HL-60/S4 treated with phorbol 12-myristate 13-acetate at 8.2 ng/mL for 4 days and 3 days (cell line): ENCODE measurements around the gene ANKRD61.
"Not testable (repeated sequence)": the region's sequence is repeated elsewhere in the genome, so short reads cannot be mapped to it uniquely, and the experiment has no call there.

Experiments
- in situ Hi-C: fragments of 300-500 bp; cut with MboI; formaldehyde crosslinking; loops from 2 replicates; pipeline ENCODE4 v1.15.0; 2022; ENCODE audit warnings: low sequenced_read_pairs

The ANKRD61 gene

DNA sequence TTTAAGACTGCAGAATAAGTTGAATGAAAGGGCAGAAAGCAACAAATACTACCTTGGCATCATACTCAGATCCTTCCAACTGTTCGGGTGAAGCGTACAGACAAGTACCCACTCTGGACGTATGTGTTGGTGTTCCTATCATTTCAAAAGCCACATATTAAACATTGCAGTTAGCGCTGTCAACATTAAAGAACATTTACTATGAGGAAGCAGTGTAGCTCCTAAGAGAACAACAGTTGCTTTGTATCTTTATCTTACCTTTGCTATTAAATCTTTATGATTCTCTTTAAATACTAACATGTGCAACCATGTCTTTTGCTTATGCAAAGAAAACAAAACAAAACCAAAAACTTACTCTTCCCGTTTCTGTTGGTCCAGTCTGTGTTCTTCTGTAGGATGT is 2.6 kb upstream of the ANKRD61 start:
- in situ Hi-C loops: no loop called here

DNA sequence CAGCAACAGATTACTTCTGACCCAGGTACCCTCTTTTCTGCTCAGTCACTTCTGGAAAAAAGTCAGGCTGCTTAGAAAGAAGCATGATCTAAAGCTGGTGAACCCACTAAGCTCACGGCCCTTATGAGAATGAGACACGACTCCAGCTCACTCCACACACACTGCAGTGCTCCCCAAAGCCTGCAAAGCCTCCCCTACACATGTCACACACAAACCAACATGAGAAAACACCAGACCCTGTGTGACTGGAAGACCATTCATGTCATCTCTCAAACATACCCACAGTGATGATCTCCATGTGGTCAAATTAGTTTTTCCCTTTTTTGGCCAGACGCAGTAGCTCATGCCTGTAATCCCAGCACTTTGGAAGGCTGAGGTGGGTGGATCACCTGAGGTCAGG is 391 bp downstream of the ANKRD61 start:
- in situ Hi-C loops: no loop called here

DNA sequence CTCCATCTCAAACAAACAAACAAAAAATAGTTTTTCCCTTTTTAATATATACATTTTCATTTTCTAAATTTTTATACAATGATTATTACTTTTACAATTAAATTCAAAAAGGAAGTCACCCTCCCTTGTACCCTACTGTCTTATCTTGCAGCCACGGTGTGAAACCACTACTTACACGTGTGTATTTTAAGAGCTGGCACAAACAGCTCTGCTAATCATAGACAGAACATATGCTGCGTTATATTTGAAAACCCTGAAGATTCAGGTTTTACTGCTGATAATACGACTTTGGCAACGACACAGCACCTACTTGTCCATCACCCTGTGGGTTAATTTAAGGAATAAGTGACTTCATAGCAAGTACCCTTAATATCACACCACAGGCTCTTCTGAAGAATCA is 991 bp downstream of the ANKRD61 start:
- in situ Hi-C loops: no loop called here

DNA sequence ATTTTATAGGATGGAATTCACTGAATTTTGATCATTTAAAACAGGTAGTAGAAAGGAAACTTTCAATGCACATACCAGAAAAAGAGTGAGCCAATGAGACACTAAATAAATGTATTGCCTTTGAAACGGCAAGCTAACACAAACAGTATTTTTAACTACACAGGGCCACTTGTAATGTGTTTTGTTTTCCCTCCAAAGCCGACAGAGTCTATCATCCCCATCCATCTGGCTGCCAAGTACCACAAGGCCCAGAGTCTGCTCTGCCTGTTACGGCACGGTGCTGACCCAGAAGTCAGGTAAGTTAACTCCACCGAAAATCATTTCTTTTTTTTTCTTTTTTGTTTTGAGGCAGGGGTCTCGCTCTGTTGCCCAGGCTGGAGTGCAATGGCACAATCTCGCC is 1.5 kb downstream of the ANKRD61 start:
- in situ Hi-C loops: no loop called here

- in situ Hi-C loops: no loop called here
These were observed 4.0 kb downstream of the ANKRD61 start for GRCh38 chr7:6035165-6035564.

DNA sequence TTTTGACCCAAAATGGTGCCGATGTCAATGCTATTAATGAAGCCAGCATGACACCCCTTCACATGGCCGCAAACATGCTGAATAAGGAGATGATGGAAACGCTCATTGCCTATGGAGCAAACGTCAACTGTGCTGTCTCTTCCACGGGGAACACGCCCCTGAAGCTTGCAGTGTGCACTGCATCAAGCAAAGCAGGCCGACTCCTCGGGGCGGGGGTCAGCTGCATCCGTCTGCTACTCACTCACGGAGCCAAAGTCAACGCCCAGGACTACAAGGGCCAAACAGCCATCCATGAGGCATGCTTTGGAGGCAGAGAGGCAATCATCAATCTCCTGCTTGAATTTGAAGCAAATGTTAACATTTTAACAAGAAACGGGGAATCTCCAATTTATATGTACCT is 4.5 kb downstream of the ANKRD61 start:
- in situ Hi-C loops: no loop called here

DNA sequence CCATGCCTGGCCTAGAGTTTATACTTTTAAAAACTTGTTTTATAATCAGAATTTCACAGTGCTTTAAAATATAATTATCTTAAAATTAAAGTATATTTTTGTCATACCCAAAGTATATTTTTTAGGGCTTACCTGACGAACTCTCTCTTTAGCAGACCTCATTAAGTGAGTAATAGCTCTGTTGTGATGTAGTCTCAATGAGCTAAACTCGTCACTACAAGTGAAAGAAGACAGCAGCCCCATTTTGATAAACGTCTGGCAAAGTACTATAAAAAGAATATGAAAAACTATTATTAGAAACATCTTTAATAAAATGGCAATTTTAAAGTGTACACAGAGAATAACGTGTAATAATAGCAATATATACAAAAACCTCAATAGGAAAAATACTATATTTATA is 18.6 kb downstream of the ANKRD61 start:
- in situ Hi-C loops: no loop called here

- in situ Hi-C loops: not testable (repeated sequence)
These were observed 20.0 kb downstream of the ANKRD61 start for GRCh38 chr7:6051185-6051584.

DNA sequence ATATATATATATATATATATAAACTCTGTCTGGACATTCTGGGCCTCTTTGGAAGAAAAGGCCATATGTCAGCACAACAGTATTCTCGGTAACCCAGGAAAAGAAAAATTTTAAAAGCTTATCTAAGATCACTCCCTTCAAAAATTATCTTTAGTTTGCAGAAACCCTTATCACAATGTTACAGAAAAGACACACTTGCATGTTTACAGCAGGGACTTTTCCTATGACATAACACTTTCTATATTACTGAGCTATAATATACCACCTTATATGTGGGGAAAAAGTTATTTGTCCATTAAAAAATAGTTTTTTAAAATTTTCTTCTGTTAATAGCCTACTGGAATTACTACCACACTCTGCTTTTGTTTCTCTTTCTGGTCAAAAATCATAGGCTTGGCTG is 25.4 kb downstream of the ANKRD61 start:
- in situ Hi-C loops: no loop called here

GRCh38 chr7:6057316-6058129 is 26.3 kb downstream of the ANKRD61 start:
- in situ Hi-C loops: no loop called here

- in situ Hi-C loops: not testable (repeated sequence)
These were observed 28.8 kb downstream of the ANKRD61 start for GRCh38 chr7:6059941-6060340.

- in situ Hi-C loops: no loop called here
These were observed 40.2 kb downstream of the ANKRD61 start for GRCh38 chr7:6071406-6071805.

GRCh38 chr7:6074612-6075380 is 43.6 kb downstream of the ANKRD61 start:
- in situ Hi-C loops: no loop called here

GRCh38 chr7:6078548-6078947 is 47.4 kb downstream of the ANKRD61 start:
- in situ Hi-C loops: no loop called here

GRCh38 chr7:6083047-6083446 is 51.9 kb downstream of the ANKRD61 start:
- in situ Hi-C loops: not testable (repeated sequence)
